Loucy (cell line): ENCODE data around the gene KLF7.

Source experiments
- H2AFZ ChIP-seq: fragments of 200-600 bp; sonication (generic); 2 replicates; pipeline ENCODE4 v1.6.0; 2016; ENCODE audit warnings: antibody characterized with exemption, mild to moderate bottlenecking, low read length, moderate library complexity
- H3F3A ChIP-seq: fragments of 200-600 bp; 2 replicates; pipeline ENCODE4 v1.6.0; 2016; ENCODE audit warnings: antibody characterized with exemption, low read depth, mild to moderate bottlenecking
- H3K27me3 ChIP-seq: fragments of 200-600 bp; sonication (generic); 2 replicates; pipeline ENCODE4 v1.6.1; 2014; ENCODE audit warnings: low read length, mild to moderate bottlenecking; ENCODE audit not compliant: insufficient read depth, poor library complexity, severe bottlenecking
- H3K36me3 ChIP-seq: fragments of 200-600 bp; sonication (generic); 2 replicates; pipeline ENCODE4 v1.6.1; 2016; ENCODE audit warnings: low read length; ENCODE audit not compliant: insufficient read depth
- H3K4me1 ChIP-seq: fragments of 200-600 bp; sonication (generic); 2 replicates; pipeline ENCODE4 v1.5.1; 2014; ENCODE audit warnings: low read length, mild to moderate bottlenecking; ENCODE audit not compliant: insufficient read depth, poor library complexity, severe bottlenecking
- H3K4me2 ChIP-seq: fragments of 200-600 bp; sonication (generic); 2 replicates; pipeline ENCODE4 v1.6.0; 2014; ENCODE audit warnings: antibody characterized with exemption, low read length, low read depth, mild to moderate bottlenecking; ENCODE audit not compliant: poor library complexity, severe bottlenecking
- H3K4me3 ChIP-seq: fragments of 200-600 bp; sonication (generic); 2 replicates; pipeline ENCODE4 v1.5.1; 2014; ENCODE audit warnings: low read length, mild to moderate bottlenecking, mixed read lengths; ENCODE audit not compliant: poor library complexity, severe bottlenecking
- H3K79me2 ChIP-seq: fragments of 200-600 bp; sonication (generic); 2 replicates; pipeline ENCODE4 v1.6.1; 2014; ENCODE audit warnings: low read length; ENCODE audit not compliant: insufficient read depth
- H3K9ac ChIP-seq: fragments of 200-600 bp; sonication (generic); 2 replicates; pipeline ENCODE4 v1.6.0; 2014; ENCODE audit warnings: mild to moderate bottlenecking, low read depth, low read length, moderate library complexity; ENCODE audit not compliant: poor library complexity, severe bottlenecking
- H3K9me2 ChIP-seq: fragments of 200-600 bp; sonication (generic); replicated peaks from 2 replicates; pipeline ENCODE4 v1.6.1; 2016; ENCODE audit warnings: low read depth, low read length, mixed read lengths
- H3K9me3 ChIP-seq: fragments of 200-600 bp; sonication (generic); 2 replicates; pipeline ENCODE4 v1.6.1; 2014; ENCODE audit warnings: mild to moderate bottlenecking, antibody characterized with exemption, low read length, low read depth; ENCODE audit not compliant: insufficient read depth
- H4K20me1 ChIP-seq: fragments of 200-600 bp; sonication (generic); 2 replicates; pipeline ENCODE4 v1.6.0; 2014; ENCODE audit warnings: antibody characterized with exemption, low read length, mild to moderate bottlenecking; ENCODE audit not compliant: insufficient read depth, poor library complexity, severe bottlenecking
- CTCF ChIP-seq: fragments of 200-600 bp; sonication (generic); conservative IDR thresholded peaks from 2 replicates; pipeline ENCODE4 v1.5.1; 2014; ENCODE audit warnings: mild to moderate bottlenecking, antibody characterized with exemption, low read length
- EZH2phosphoT487 ChIP-seq: fragments of 200-600 bp; IDR thresholded peaks from 2 replicates; pipeline ENCODE4 v1.6.1; 2018; ENCODE audit warnings: antibody characterized with exemption, mild to moderate bottlenecking, moderate library complexity, borderline replicate concordance

Gene KLF7

GRCh38 chr2:207136874-207137273, 28.9 kb downstream of the KLF7 start:
- Histone ChIP-seq H3K36me3 (no peaks in the 10 kb centered on the region), H4K20me1 (no peaks in the 10 kb centered on the region), H3K4me1 (peaks cover 11% of the 10 kb centered on the region), H3K9ac (no peak overlapping the region), H3K9me2 (no peaks in the 10 kb centered on the region), H3K27me3 (no peaks in the 10 kb centered on the region), H3F3A (no peaks in the 10 kb centered on the region), H3K79me2 (no peaks in the 10 kb centered on the region; the same call in 1 of the 2 replicates), H2AFZ (no peak overlapping the region), H3K4me2 (no peak overlapping the region), H3K4me3 (no peak overlapping the region), H3K9me3 (no peaks in the 10 kb centered on the region)
- TF ChIP-seq EZH2phosphoT487 (no peak), CTCF (no peak)

- no peaks in the 10 kb centered on the region for H3K36me3 ChIP-seq
- no peaks in the 10 kb centered on the region for H3K9me2 ChIP-seq
- H4K20me1 ChIP-seq = no peaks in the 10 kb centered on the region
- TF ChIP-seq EZH2phosphoT487 (no peak), CTCF (no peak)
- no peaks in the 10 kb centered on the region for H3K9me3 ChIP-seq
- H3K79me2 ChIP-seq = no peaks in the 10 kb centered on the region; the same call in 1 of the 2 replicates
- H3K9ac ChIP-seq = no peak overlapping the region
- H3K4me3 ChIP-seq = no peak overlapping the region
- peaks cover 20% of the 10 kb centered on the region for H3K4me1 ChIP-seq
- no peak overlapping the region for H2AFZ ChIP-seq
- H3K27me3 ChIP-seq = no peaks in the 10 kb centered on the region
- no peak overlapping the region for H3K4me2 ChIP-seq
- no peaks in the 10 kb centered on the region for H3F3A ChIP-seq
Observed at GRCh38 chr2:207135801-207136457, 29.8 kb downstream of the KLF7 start.

- Histone ChIP-seq H3F3A (no peaks in the 10 kb centered on the region), H3K9ac (no peak overlapping the region), H3K4me2 (no peak overlapping the region), H3K9me2 (no peaks in the 10 kb centered on the region), H3K36me3 (no peaks in the 10 kb centered on the region), H4K20me1 (no peaks in the 10 kb centered on the region), H3K4me1 (peaks cover 23% of the 10 kb centered on the region), H3K4me3 (no peak overlapping the region), H2AFZ (no peak overlapping the region), H3K27me3 (no peaks in the 10 kb centered on the region), H3K79me2 (no peaks in the 10 kb centered on the region; the same call in 1 of the 2 replicates), H3K9me3 (no peaks in the 10 kb centered on the region)
- TF ChIP-seq EZH2phosphoT487 (no peak), CTCF (no peak)
Observed at GRCh38 chr2:207135340-207135739, 30.4 kb downstream of the KLF7 start.
